Peyer's patch (tissue), 4 donors: ENCODE results near the gene NEK6.

Experiments used
- CTCF ChIP-seq, 6 experiments: fragments of 450-650 bp in 4 of 6; fragments of 200-600 bp in 2 of 6; sonication (generic) in 1 of 6; IDR thresholded peaks; one replicate each; pipeline ENCODE4 v1.5.1; 2017 to 2019; ENCODE audit warnings: antibody characterized with exemption in 6 of 6, mild to moderate bottlenecking in 3 of 6, moderate library complexity in 1 of 6
- POLR2A ChIP-seq, 2 donors: fragments of 450-650 bp; IDR thresholded peaks; one replicate each; pipeline ENCODE4 v1.5.1; 2017; ENCODE audit warnings: antibody characterized with exemption in 2 of 2, mild to moderate bottlenecking in 2 of 2, moderate library complexity in 2 of 2

GRCh38 chr9:124262649-124262972 lies 4.9 kb downstream of the NEK6 start:
- TF ChIP-seq POLR2A (IDR thresholded peaks at IDR 0.05) (no peak), CTCF (IDR thresholded peaks at IDR 0.05) (no peak)
